D721Med (cell line): ENCODE measurements around the gene WNT11.

Source experiments
- DNase-seq: peaks from one replicate; pipeline ENCODE4 v3.0.0; 2011; ENCODE audit warnings: low spot score; ENCODE audit not compliant: insufficient read length
- FAIRE-seq: peaks from 2 replicates; lab custom pipeline; 2011; peaks lifted over from hg19 to GRCh38; lab: Jason Lieb, UNC
- TF ChIP-seq, protein P1 (sequence below): IDR thresholded peaks from 2 replicates; pipeline ENCODE4 v1.5.1; 2012; ENCODE audit warnings: mild to moderate bottlenecking, control low read depth; ENCODE audit not compliant: insufficient read depth; ENCODE audit errors: missing control alignments

Gene WNT11

DNA sequence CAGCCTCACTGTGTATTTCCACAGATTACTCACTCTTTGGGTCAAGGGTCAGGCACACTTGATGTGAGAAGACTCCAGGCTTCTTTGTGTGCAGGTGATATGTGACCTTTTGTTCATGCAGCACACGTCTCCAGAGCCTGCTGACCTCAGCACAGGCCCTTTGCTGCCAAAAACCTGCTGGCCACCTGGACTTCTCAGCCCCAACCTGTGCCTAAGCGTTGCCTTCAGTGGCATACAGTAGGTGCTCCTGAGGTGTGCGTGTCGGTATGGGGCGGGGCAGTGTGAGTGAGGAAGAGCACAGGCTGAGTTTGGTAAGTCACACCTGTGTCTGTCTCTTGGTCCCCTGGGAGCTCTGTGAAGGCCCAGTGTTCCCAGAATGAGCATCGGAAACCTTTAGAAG, 58.1 kb downstream of the WNT11 start:
- TF ChIP-seq, protein P1, sequence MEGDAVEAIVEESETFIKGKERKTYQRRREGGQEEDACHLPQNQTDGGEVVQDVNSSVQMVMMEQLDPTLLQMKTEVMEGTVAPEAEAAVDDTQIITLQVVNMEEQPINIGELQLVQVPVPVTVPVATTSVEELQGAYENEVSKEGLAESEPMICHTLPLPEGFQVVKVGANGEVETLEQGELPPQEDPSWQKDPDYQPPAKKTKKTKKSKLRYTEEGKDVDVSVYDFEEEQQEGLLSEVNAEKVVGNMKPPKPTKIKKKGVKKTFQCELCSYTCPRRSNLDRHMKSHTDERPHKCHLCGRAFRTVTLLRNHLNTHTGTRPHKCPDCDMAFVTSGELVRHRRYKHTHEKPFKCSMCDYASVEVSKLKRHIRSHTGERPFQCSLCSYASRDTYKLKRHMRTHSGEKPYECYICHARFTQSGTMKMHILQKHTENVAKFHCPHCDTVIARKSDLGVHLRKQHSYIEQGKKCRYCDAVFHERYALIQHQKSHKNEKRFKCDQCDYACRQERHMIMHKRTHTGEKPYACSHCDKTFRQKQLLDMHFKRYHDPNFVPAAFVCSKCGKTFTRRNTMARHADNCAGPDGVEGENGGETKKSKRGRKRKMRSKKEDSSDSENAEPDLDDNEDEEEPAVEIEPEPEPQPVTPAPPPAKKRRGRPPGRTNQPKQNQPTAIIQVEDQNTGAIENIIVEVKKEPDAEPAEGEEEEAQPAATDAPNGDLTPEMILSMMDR: no peak
- no peak for FAIRE-seq
- DNase-seq: no peak

DNA sequence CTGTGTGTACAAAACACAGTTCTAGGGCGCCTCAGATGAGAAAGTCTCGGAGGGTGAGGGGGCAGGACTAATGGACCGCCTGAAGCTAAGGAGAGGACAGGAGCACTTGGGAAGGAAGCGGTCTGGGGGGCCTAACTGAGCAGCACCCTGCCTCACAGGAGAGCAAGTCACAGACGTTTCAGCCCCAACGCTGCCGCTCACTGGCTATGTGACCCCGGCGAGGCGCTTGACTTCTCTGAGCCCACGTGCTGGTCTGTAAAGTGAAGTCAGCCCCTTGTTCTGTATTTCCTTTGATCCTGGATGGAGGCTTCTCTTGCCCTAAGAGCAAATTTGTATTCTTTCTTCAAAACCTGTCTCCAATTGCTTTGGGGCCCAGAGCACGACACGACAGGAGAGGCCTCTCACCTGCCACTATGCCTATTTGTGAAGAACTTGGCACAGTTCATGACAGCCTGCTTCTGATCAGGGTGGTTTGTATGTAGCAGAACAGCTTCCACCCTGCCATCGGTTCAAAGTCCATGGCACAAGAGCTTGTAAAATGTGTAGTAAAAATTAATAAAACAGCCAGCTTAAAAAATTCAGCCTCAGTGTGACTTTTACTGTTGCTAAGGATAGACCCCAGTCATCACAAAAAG, 59.1 kb downstream of the WNT11 start:
- DNase-seq (no peak), FAIRE-seq (no peak)
- TF ChIP-seq, protein P1: no peak

DNA sequence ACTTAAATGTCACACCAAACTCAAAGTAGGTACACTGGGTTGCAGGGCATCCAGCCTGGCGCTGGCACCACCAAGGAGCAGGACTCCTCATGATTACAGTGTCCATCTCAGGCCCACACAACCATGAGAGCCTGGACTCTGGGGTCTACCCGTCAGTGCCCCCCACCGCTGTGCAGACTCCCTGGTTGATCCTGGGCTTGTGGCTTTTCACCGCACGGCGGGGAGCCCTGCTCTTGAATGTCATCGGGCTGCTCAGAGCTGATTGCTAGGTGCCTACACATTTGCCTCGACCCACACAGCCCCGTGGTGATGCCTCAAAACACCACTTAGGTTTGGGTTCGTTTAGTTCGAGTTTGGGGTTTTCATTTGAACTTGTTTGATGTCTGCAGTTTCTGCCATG, 63.0 kb downstream of the WNT11 start:
- TF ChIP-seq, protein P1: no peak
- no peak for DNase-seq
- no peak for FAIRE-seq

GRCh38 chr11:76141901-76142588, 64.3 kb downstream of the WNT11 start:
- DNase-seq (no peak), FAIRE-seq (no peak)
- TF ChIP-seq, protein P1: no peak

DNA sequence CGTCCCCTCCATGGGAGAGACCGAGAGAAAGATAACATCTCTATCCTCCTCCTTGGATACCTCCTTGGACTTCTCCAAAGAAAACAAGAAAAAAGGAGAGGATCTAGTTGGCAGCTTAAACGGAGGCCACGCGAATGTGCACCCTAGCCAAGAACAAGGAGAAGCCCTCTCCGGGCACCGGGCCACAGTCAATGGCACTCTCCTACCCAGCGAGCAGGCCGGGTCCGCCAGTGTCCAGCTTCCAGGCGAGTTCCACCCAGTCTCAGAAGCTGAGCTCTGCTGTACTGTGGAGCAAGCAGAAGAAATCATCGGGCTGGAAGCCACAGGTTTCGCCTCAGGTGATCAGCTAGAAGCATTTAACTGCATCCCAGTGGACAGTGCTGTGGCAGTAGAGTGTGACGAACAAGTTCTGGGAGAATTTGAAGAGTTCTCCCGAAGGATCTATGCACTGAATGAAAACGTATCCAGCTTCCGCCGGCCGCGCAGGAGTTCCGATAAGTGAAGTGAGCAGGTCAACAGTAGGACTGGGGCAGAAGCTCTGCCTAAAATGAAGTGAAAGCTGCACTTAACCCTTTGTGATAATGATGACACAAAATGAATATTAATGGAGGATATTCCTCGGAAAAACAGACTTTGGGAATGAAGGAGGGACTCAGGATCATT, 65.3 kb downstream of the WNT11 start:
- FAIRE-seq (no peak), DNase-seq (no peak)
- TF ChIP-seq, protein P1: no peak

DNA sequence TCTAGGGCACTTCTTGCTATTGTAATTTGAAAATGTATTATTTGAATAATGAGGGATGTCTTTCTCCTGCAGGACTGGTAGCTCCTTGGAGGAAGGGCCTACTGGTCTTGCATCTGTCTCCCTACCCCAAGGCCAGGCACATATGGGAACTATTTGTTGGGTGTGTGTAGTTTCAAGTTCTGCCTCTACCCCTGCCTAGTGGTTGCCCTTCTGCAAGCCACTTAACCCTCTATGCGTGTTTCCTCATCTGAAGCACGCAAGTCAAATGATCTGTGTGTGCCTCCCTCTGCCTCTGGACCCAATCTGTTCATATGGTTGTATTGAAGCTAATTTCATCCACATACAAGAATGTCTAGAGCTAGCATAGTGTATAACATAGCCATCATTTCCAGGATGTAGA, 67.0 kb downstream of the WNT11 start:
- no peak for DNase-seq

More for the DNA sequence above, 67.0 kb downstream of the WNT11 start:
- FAIRE-seq: no peak
- TF ChIP-seq, protein P1: no peak
